Keratinocyte (primary cell): ENCODE results near the gene ANO2. TPM values are rescaled to one million over a fixed set of nuclear protein-coding genes. Genes with fewer than 3 reads are reported as not detected.

Source experiments
- DNase-seq: peaks from one replicate; pipeline ENCODE4 v3.0.0-alpha.2; 2011; ENCODE audit warnings: low read depth, missing footprints, low spot score
- FAIRE-seq: peaks from 2 replicates; lab custom pipeline; 2011; peaks lifted over from hg19 to GRCh38; lab: Jason Lieb, UNC
- H2AFZ ChIP-seq: 2 replicates; pipeline ENCODE4 v1.6.0; 2012; ENCODE audit warnings: low read length, control low read depth, inconsistent platforms; ENCODE audit not compliant: control insufficient read depth
- H3K27ac ChIP-seq: 2 replicates; pipeline ENCODE4 v1.5.1; 2011; ENCODE audit warnings: low read length; ENCODE audit not compliant: control insufficient read depth, insufficient read depth
- H3K27me3 ChIP-seq: 3 replicates; pipeline ENCODE4 v1.6.0; 2011; ENCODE audit warnings: low read length; ENCODE audit not compliant: control insufficient read depth, insufficient read depth; ENCODE audit errors: extremely low read depth
- H3K36me3 ChIP-seq, 2 experiments: 2 replicates in 1 of 2; 3 replicates in 1 of 2; pipeline ENCODE4 v1.5.1; 2011; ENCODE audit warnings: low read length in 2 of 2, mild to moderate bottlenecking in 1 of 2; ENCODE audit not compliant: control insufficient read depth in 2 of 2, insufficient read depth in 2 of 2; ENCODE audit errors: extremely low read depth in 1 of 2
- H3K4me1 ChIP-seq: 3 replicates; pipeline ENCODE4 v1.5.1; 2011; ENCODE audit warnings: low read length; ENCODE audit not compliant: control insufficient read depth, insufficient read depth; ENCODE audit errors: extremely low read depth
- H3K4me2 ChIP-seq: 3 replicates; pipeline ENCODE4 v1.6.0; 2011; ENCODE audit warnings: low read depth, low read length; ENCODE audit not compliant: control insufficient read depth, insufficient read depth; ENCODE audit errors: extremely low read depth
- H3K4me3 ChIP-seq, 3 experiments: fragments of 200-600 bp in 1 of 3; sonication (generic) in 1 of 3; 2 replicates in 2 of 3; 3 replicates in 1 of 3; pipeline ENCODE4 v1.5.1; 2011 to 2016; ENCODE audit warnings: low read length in 3 of 3, mild to moderate bottlenecking in 3 of 3, control low read depth in 2 of 3, inconsistent platforms in 1 of 3, low read depth in 1 of 3, mixed read lengths in 1 of 3, mixed run types in 1 of 3, moderate library complexity in 1 of 3; ENCODE audit not compliant: control insufficient read depth in 2 of 3, insufficient read depth in 2 of 3; ENCODE audit errors: extremely low read depth in 1 of 3
- H3K79me2 ChIP-seq: 2 replicates; pipeline ENCODE4 v1.6.0; 2012; ENCODE audit warnings: low read length; ENCODE audit not compliant: control insufficient read depth, insufficient read depth
- H3K9ac ChIP-seq: 3 replicates; pipeline ENCODE4 v1.6.0; 2011; ENCODE audit warnings: low read length; ENCODE audit not compliant: control insufficient read depth, insufficient read depth; ENCODE audit errors: extremely low read depth
- H3K9me1 ChIP-seq: 3 replicates; pipeline ENCODE4 v1.6.0; 2011; ENCODE audit warnings: low read length; ENCODE audit not compliant: control insufficient read depth, insufficient read depth; ENCODE audit errors: extremely low read depth
- H3K9me3 ChIP-seq: 2 replicates; pipeline ENCODE4 v1.5.1; 2012; ENCODE audit warnings: low read depth, low read length; ENCODE audit not compliant: control insufficient read depth
- H4K20me1 ChIP-seq: 3 replicates; pipeline ENCODE4 v1.6.0; 2011; ENCODE audit warnings: low read length; ENCODE audit not compliant: control insufficient read depth, insufficient read depth; ENCODE audit errors: extremely low read depth
- EZH2 ChIP-seq: IDR thresholded peaks from one replicate; pipeline ENCODE4 v1.6.1; 2012; ENCODE audit warnings: inconsistent platforms, mild to moderate bottlenecking, low read length, moderate library complexity
- dilution Hi-C: fragments of 300-500 bp; cut with MboI; formaldehyde crosslinking; loops from one replicate; pipeline ENCODE4 v1.7.0; 2020; ENCODE audit warnings: low sequenced_read_pairs; ENCODE audit not compliant: extremely low pct_ligation_motif_present
- polyA plus RNA-seq, 5 experiments: library from polyadenylated mRNA; depleted of rRNA in 3 of 5; stranded (reverse) in 3 of 5; stranded (forward) in 1 of 5; unstranded in 1 of 5; fragments of >200 nt; gene quantifications; 1 replicate in 1 of 5; 2 replicates in 3 of 5; 3 replicates in 1 of 5; pipeline versions ENCODE4 v1.2.1 to v1.2.3, GENCODE V29; 2011 to 2012; ENCODE audit warnings: missing spikeins in 2 of 5, low read depth in 1 of 5, low replicate concordance in 1 of 5
- TF ChIP-seq, protein P1 (sequence below), 3 experiments: IDR thresholded peaks in 1 of 3; conservative IDR thresholded peaks in 1 of 3; optimal IDR thresholded peaks in 1 of 3; 2 replicates in 2 of 3; 3 replicates in 1 of 3; pipeline versions ENCODE3 to v1.5.1; 2011; ENCODE audit warnings: low read length in 3 of 3, mild to moderate bottlenecking in 3 of 3, moderate library complexity in 2 of 3, control low read depth in 1 of 3, inconsistent platforms in 1 of 3; ENCODE audit not compliant: insufficient read depth in 2 of 3; ENCODE audit errors: extremely low read depth in 1 of 3

ANO2 gene
- polyA plus RNA-seq, 1 donor (not counting 4 experiments of a cell fraction or from before 2014, with no cell fraction given): 0.14 TPM

DNA sequence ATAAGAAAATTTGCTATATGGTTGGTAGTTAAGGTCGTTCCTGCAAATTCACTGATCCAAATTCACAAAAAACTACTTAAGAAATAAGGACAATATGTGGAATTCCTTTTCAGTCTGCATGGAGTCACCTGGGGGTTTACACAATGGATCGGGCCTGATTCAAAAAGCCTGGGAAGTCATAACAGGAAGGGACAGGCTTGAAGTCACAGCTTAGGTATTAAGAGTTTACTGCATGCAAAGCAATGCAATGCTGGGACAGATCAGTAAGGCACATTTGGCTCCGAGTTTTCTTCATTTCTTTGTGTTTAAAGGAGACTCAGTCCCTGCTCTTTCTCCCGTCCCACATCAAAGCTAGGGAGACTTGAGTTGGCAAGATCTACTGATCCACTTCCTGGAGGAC is 359.9 kb downstream of the ANO2 start:
- no peaks in the 10 kb centered on the region for H3K9me1 ChIP-seq
- H3K9me3 ChIP-seq: no peaks in the 10 kb centered on the region
- H3K79me2 ChIP-seq: no peaks in the 10 kb centered on the region
- H3K36me3 ChIP-seq: no peaks in the 10 kb centered on the region
- DNase-seq (no peak), FAIRE-seq (no peak)
- H3K27me3 ChIP-seq: no peaks in the 10 kb centered on the region
- H4K20me1 ChIP-seq: no peaks in the 10 kb centered on the region
- no peaks in the 10 kb centered on the region for H3K4me1 ChIP-seq
- no peak overlapping the region for H3K9ac ChIP-seq
- H2AFZ ChIP-seq: no peak overlapping the region
- H3K4me3 ChIP-seq: no peak overlapping the region
- no peak for TF ChIP-seq EZH2
- TF ChIP-seq, protein P1, sequence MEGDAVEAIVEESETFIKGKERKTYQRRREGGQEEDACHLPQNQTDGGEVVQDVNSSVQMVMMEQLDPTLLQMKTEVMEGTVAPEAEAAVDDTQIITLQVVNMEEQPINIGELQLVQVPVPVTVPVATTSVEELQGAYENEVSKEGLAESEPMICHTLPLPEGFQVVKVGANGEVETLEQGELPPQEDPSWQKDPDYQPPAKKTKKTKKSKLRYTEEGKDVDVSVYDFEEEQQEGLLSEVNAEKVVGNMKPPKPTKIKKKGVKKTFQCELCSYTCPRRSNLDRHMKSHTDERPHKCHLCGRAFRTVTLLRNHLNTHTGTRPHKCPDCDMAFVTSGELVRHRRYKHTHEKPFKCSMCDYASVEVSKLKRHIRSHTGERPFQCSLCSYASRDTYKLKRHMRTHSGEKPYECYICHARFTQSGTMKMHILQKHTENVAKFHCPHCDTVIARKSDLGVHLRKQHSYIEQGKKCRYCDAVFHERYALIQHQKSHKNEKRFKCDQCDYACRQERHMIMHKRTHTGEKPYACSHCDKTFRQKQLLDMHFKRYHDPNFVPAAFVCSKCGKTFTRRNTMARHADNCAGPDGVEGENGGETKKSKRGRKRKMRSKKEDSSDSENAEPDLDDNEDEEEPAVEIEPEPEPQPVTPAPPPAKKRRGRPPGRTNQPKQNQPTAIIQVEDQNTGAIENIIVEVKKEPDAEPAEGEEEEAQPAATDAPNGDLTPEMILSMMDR (optimal IDR thresholded peaks at IDR 0.05 in 1 of 3, IDR thresholded peaks at IDR 0.05 in 1 of 3, conservative IDR thresholded peaks at IDR 0.05 in 1 of 3; ENCODE audit: extremely low read depth in 1 of 3, insufficient read depth in 2 of 3, low read length in 3 of 3): no peak
- no peak overlapping the region for H3K27ac ChIP-seq
- H3K4me2 ChIP-seq: no peak overlapping the region
- dilution Hi-C loops: no loop called here

DNA sequence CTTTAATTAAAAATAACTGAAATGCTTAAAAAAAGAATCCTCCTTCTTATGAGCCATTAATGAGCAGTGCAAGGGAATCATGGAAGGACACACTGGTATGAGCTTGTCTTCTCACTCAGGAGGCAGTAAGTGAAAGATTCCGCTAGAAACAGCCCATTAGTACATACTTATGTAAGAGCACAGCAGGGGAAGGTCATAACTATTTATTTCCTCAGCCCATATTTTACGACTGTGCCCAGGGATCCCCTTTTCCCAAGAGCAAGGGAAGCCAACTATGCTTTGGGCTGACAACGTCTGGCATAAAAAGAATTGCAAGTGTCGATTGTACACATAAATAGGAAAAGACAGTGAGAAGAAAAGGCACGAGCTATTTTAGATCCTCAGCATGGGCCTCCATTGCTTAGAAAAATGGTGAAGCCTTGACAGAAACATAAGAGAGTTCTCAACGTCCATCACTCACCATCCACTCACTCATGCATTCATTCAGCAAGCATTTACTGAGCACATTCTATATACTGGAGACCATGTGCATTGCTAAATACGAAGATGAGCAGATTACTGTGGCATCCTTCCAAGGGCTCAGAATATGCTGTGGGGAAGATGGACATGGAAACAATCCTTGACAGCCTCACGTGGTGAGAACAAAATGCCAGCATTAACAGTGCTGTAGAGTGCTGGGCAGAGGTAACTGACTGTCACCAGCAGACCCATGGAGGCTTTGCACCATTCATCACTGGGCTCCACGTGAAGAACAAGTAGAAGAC is 360.5 kb downstream of the ANO2 start:
- no peaks in the 10 kb centered on the region for H3K9me3 ChIP-seq
- no peaks in the 10 kb centered on the region for H4K20me1 ChIP-seq
- no peak for TF ChIP-seq EZH2
- TF ChIP-seq, protein P1 (optimal IDR thresholded peaks at IDR 0.05 in 1 of 3, IDR thresholded peaks at IDR 0.05 in 1 of 3, conservative IDR thresholded peaks at IDR 0.05 in 1 of 3; ENCODE audit: extremely low read depth in 1 of 3, insufficient read depth in 2 of 3, low read length in 3 of 3): no peak
- no peak for FAIRE-seq
- dilution Hi-C loops: no loop called here
- no peak overlapping the region for H3K4me3 ChIP-seq
- H3K9ac ChIP-seq: no peak overlapping the region
- no peaks in the 10 kb centered on the region for H3K79me2 ChIP-seq
- H3K9me1 ChIP-seq: no peaks in the 10 kb centered on the region
- no peak overlapping the region for H2AFZ ChIP-seq
- H3K4me1 ChIP-seq: no peaks in the 10 kb centered on the region
- no peak overlapping the region for H3K27ac ChIP-seq
- no peaks in the 10 kb centered on the region for H3K36me3 ChIP-seq
- H3K27me3 ChIP-seq: no peaks in the 10 kb centered on the region
- no peak overlapping the region for H3K4me2 ChIP-seq
- no peak for DNase-seq
